NB4 (cell line): ENCODE data around the gene SMIM36.

ENCODE experiments used
- CTCF ChIP-seq: IDR thresholded peaks from one replicate; pipeline ENCODE4 v1.5.1; 2012; ENCODE audit warnings: low read depth, low read length
- MYC ChIP-seq: IDR thresholded peaks from 2 replicates; pipeline ENCODE4 v1.6.1; 2011; ENCODE audit warnings: low read depth, low read length
- POLR2A ChIP-seq: IDR thresholded peaks from 2 replicates; pipeline ENCODE4 v1.6.1; 2011; ENCODE audit warnings: mild to moderate bottlenecking; ENCODE audit not compliant: insufficient read length; ENCODE audit errors: extremely low read depth
- TF ChIP-seq, protein P1 (sequence below): IDR thresholded peaks from 2 replicates; pipeline ENCODE4 v1.6.1; 2011; ENCODE audit warnings: low read depth, low read length

- TF ChIP-seq CTCF (no peak), MYC (no peak), POLR2A (no peak)
- TF ChIP-seq, protein P1, sequence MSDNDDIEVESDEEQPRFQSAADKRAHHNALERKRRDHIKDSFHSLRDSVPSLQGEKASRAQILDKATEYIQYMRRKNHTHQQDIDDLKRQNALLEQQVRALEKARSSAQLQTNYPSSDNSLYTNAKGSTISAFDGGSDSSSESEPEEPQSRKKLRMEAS: no peak
Measured at GRCh38 chr17:55410722-55411462, 100.4 kb downstream of the SMIM36 start.
